GM23248 (cell line): ENCODE measurements around the gene STARD13. TPM values are rescaled to one million over a fixed set of nuclear protein-coding genes. Genes with fewer than 3 reads are reported as not detected.

Experiments
- DNase-seq: peaks from one replicate; pipeline ENCODE4 v3.0.0-alpha.2; 2015
- H2AFZ ChIP-seq: fragments of 200-600 bp; sonication (generic); 2 replicates; pipeline ENCODE4 v1.6.1; 2016; ENCODE audit warnings: antibody characterized with exemption
- H3F3A ChIP-seq: fragments of 200-600 bp; sonication (generic); 2 replicates; pipeline ENCODE4 v1.6.1; 2016; ENCODE audit warnings: mild to moderate bottlenecking, antibody characterized with exemption, mixed run types; ENCODE audit not compliant: insufficient read depth
- H3K27ac ChIP-seq: fragments of 200-600 bp; sonication (generic); 2 replicates; pipeline ENCODE4 v1.5.1; 2016; ENCODE audit warnings: mild to moderate bottlenecking
- H3K27me3 ChIP-seq: fragments of 200-600 bp; sonication (generic); replicated peaks from 2 replicates; pipeline ENCODE4 v1.6.1; 2016; ENCODE audit warnings: mild to moderate bottlenecking; ENCODE audit not compliant: insufficient read depth
- H3K36me3 ChIP-seq: fragments of 200-600 bp; sonication (generic); 2 replicates; pipeline ENCODE4 v1.6.1; 2016; ENCODE audit warnings: low read depth, mild to moderate bottlenecking
- H3K4me1 ChIP-seq: fragments of 200-600 bp; sonication (generic); 2 replicates; pipeline ENCODE4 v1.6.1; 2016; ENCODE audit warnings: mild to moderate bottlenecking; ENCODE audit not compliant: insufficient read depth
- H3K4me2 ChIP-seq: fragments of 200-600 bp; sonication (generic); one replicate; pipeline ENCODE4 v1.6.1; 2016; ENCODE audit warnings: mild to moderate bottlenecking; ENCODE audit not compliant: unreplicated experiment
- H3K4me3 ChIP-seq: fragments of 200-600 bp; sonication (generic); 2 replicates; pipeline ENCODE4 v1.5.1; 2016; ENCODE audit warnings: mild to moderate bottlenecking
- H3K79me2 ChIP-seq: fragments of 200-600 bp; sonication (generic); 2 replicates; pipeline ENCODE4 v1.6.1; 2016; ENCODE audit warnings: mild to moderate bottlenecking; ENCODE audit not compliant: insufficient read depth
- H3K9ac ChIP-seq: fragments of 200-600 bp; sonication (generic); 2 replicates; pipeline ENCODE4 v1.6.1; 2016; ENCODE audit warnings: mild to moderate bottlenecking
- H3K9me2 ChIP-seq: fragments of 200-600 bp; sonication (generic); 2 replicates; pipeline ENCODE4 v1.6.1; 2016; ENCODE audit warnings: mixed run types, mild to moderate bottlenecking, moderate library complexity; ENCODE audit not compliant: insufficient read depth
- H3K9me3 ChIP-seq: fragments of 200-600 bp; sonication (generic); one replicate; pipeline ENCODE4 v1.6.1; 2017; ENCODE audit warnings: low read depth
- H4K20me1 ChIP-seq: fragments of 200-600 bp; sonication (generic); 2 replicates; pipeline ENCODE4 v1.6.0; 2016; ENCODE audit not compliant: insufficient read depth
- EZH2 ChIP-seq: fragments of 200-600 bp; sonication (generic); IDR thresholded peaks from 2 replicates; pipeline ENCODE4 v1.6.1; 2018; ENCODE audit warnings: antibody characterized with exemption, mild to moderate bottlenecking; ENCODE audit not compliant: insufficient read depth, poor library complexity, severe bottlenecking
- EZH2phosphoT487 ChIP-seq: fragments of 200-600 bp; sonication (generic); IDR thresholded peaks from 2 replicates; pipeline ENCODE4 v1.6.1; 2018; ENCODE audit warnings: antibody characterized with exemption, moderate library complexity, mild to moderate bottlenecking, low read depth; ENCODE audit not compliant: insufficient read depth
- WGBS, 2 experiments: methylation state at CpG; one replicate each; pipeline ENCODE4 v1.1.6; 2015 to 2017; ENCODE audit warnings: low lambda C conversion rate in 2 of 2, low coverage in 1 of 2; ENCODE audit errors: missing lambda C conversion rate in 2 of 2; 5-methylcytosine and 5-hydroxymethylcytosine counted together
- in situ Hi-C: fragments of 300-500 bp; cut with MboI; formaldehyde crosslinking; loops from 2 replicates; pipeline ENCODE4 v1.15.0; 2020
- polyA plus RNA-seq: library from polyadenylated mRNA; unstranded; fragments of >200 nt; fragmentation: Nextera tagmentation; extraction: Ambion mirVana; gene quantifications from 2 replicates; pipeline ENCODE4 v1.2.1, GENCODE V29; 2016
- total RNA-seq: library from RNA; depleted of rRNA; stranded (reverse); fragments of >200 nt; shearing (Covaris generic); gene quantifications from 2 replicates; pipeline ENCODE4 v1.2.3, GENCODE V29; 2014

The STARD13 gene
- total and polyA plus RNA-seq, 2 experiments from 2014 or later = 13.8 to 16.6 TPM

DNA sequence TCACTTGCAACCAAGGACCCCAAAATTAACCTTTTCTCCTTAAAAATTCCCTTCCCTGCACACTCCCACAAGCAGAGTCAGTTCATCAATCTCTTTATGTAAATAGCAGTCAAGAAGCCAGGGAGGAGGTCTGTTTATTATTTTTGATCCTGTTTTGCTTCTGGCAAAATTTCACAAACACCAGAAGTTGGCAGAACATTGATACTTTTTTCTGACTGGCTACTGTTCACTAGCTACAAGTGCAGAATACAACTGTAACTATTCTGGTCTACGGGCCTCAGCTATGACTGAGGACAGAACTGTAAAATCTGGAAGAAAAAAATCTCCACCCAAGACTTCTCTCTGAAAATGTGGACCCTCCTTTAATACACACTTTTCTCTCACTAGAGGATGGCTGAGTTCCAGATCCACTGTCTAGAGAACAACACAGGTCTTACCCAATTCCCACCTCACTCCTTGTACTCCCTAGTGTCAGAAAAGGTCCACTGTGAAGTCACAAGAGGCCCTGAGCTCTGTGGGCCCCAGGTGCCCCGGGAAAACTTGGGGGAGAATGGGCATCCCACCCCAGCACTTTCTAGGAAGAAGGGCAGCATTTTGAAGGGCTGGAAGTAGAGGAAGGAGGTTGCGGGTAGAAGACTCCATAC, 14.5 kb downstream of the STARD13 start:
- peaks cover 27% of the 10 kb centered on the region for H3F3A ChIP-seq
- H3K9me2 ChIP-seq = no peaks in the 10 kb centered on the region
- H3K9ac ChIP-seq = no peak overlapping the region
- no peak for TF ChIP-seq EZH2phosphoT487
- TF ChIP-seq EZH2 = no peak
- no peak overlapping the region for H3K4me2 ChIP-seq
- H3K27me3 ChIP-seq = no peaks in the 10 kb centered on the region
- H4K20me1 ChIP-seq = no peaks in the 10 kb centered on the region
- no peak overlapping the region for H3K4me3 ChIP-seq
- H3K27ac ChIP-seq = no peak overlapping the region
- peaks cover 49% of the 10 kb centered on the region for H3K4me1 ChIP-seq
- WGBS, 2 experiments = 65 to 66% methylated on average over 3 of the region's 3 CpGs
- peaks cover 96% of the 10 kb centered on the region for H3K79me2 ChIP-seq
- no peak for DNase-seq
- H3K9me3 ChIP-seq = no peaks in the 10 kb centered on the region
- in situ Hi-C loops = no loop called here
- peaks cover 19% of the 10 kb centered on the region; the same call in 1 of the 2 replicates for H3K36me3 ChIP-seq
- no peak overlapping the region for H2AFZ ChIP-seq

DNA sequence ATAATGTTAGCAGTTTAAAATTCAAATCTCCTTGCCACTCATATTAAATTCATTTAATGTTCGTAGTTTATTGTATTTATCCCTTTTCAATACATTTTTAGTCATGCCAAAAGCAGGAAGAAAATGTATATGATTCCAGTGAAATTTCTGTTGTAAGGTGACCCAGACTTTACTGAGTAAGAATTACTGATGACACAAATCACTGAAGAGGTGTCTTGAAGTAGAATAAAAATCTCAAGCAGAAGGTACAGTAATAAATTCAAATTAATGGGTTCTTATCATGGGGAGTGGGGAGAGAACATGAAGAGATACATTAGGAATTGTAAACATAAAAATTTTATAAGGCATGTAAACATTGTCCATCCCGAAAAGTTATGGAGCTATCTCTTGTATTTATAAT, 19.9 kb downstream of the STARD13 start:
- H2AFZ ChIP-seq = no peak overlapping the region
- no peaks in the 10 kb centered on the region for H3K27me3 ChIP-seq
- in situ Hi-C loops = no loop called here
- H3K4me1 ChIP-seq = peaks cover 38% of the 10 kb centered on the region
- H3K79me2 ChIP-seq = peaks cover 100% of the 10 kb centered on the region
- no peaks in the 10 kb centered on the region for H3K9me3 ChIP-seq
- DNase-seq = no peak
- no peak overlapping the region for H3K27ac ChIP-seq
- 98 to 100% methylated on average over 2 of the region's 2 CpGs for WGBS, 2 experiments
- H3F3A ChIP-seq = peaks cover 15% of the 10 kb centered on the region
- peaks cover 13% of the 10 kb centered on the region; the same call in 1 of the 2 replicates for H3K36me3 ChIP-seq
- no peaks in the 10 kb centered on the region for H4K20me1 ChIP-seq
- no peak overlapping the region for H3K4me2 ChIP-seq
- no peak overlapping the region for H3K4me3 ChIP-seq
- no peak for TF ChIP-seq EZH2
- no peaks in the 10 kb centered on the region for H3K9me2 ChIP-seq
- H3K9ac ChIP-seq = no peak overlapping the region

DNA sequence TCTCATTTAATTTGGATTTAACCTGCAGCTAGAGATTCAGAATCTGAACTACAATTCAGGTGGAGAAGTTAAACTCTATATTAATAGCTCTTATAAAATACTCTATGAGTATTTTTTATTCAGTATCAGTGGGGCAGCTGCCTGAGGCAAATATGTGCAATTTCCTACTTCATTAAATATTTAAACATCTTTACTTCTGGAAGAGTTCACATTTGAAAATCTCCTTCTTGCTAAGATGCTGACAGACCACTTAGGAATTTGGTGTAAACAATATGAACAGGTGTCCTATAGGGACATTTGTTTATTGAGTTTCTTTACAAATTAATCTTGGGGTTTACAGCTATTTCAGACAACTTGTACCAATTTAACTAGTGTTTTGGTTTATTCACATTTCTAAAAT, 20.4 kb downstream of the STARD13 start:
- Histone ChIP-seq H3K27me3 (no peaks in the 10 kb centered on the region), H3K36me3 (peaks cover 13% of the 10 kb centered on the region; the same call in 1 of the 2 replicates), H3K79me2 (peaks cover 100% of the 10 kb centered on the region), H3K9ac (no peak overlapping the region), H3K9me2 (no peaks in the 10 kb centered on the region), H3K4me3 (no peak overlapping the region), H4K20me1 (no peaks in the 10 kb centered on the region), H3K9me3 (no peaks in the 10 kb centered on the region), H3K27ac (no peak overlapping the region), H2AFZ (no peak overlapping the region), H3K4me1 (peaks cover 37% of the 10 kb centered on the region), H3F3A (peaks cover 15% of the 10 kb centered on the region), H3K4me2 (no peak overlapping the region)
- no peak for TF ChIP-seq EZH2phosphoT487
- TF ChIP-seq EZH2 = no peak
- in situ Hi-C loops = no loop called here
- no peak for DNase-seq

DNA sequence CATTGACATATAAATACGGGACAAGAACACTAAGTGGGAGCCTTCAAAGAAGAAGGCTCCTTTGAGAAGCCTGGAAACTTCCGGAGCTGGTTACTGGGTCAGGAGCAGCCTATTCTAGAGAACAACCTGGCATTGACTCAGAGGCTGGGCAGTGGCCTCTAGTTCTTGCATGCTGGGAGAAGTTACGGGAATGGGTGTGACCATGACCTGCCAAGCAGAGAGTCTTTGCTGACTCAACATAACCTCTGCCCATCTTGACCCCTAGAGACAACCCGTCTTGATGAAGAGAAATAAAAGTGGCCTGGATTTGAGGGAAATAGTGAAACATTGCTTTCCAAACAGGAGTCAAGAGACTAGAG, 21.0 kb downstream of the STARD13 start:
- H4K20me1 ChIP-seq = no peaks in the 10 kb centered on the region
- no peaks in the 10 kb centered on the region for H3K27me3 ChIP-seq
- peaks cover 37% of the 10 kb centered on the region for H3K4me1 ChIP-seq
- H3K4me2 ChIP-seq = no peak overlapping the region
- no peaks in the 10 kb centered on the region for H3K9me2 ChIP-seq
- 90 to 91% methylated on average over 4 of the region's 4 CpGs for WGBS, 2 experiments
- H3K9ac ChIP-seq = no peak overlapping the region
- H3F3A ChIP-seq = peaks cover 17% of the 10 kb centered on the region
- in situ Hi-C loops = no loop called here
- H3K4me3 ChIP-seq = no peak overlapping the region
- H3K79me2 ChIP-seq = peaks cover 100% of the 10 kb centered on the region
- peaks cover 11% of the 10 kb centered on the region; the same call in 1 of the 2 replicates for H3K36me3 ChIP-seq
- H3K9me3 ChIP-seq = no peaks in the 10 kb centered on the region
- H2AFZ ChIP-seq = no peak overlapping the region
- H3K27ac ChIP-seq = no peak overlapping the region
- no peak for DNase-seq
- TF ChIP-seq EZH2 (no peak), EZH2phosphoT487 (no peak)
